ENCODE data around the gene PLEKHF1. TPM values are rescaled to one million over a fixed set of nuclear protein-coding genes. Genes with fewer than 3 reads are reported as not detected.

PLEKHF1 gene
- total RNA-seq, 4 donors from 2014 or later, result 7.4 to 35.9 (median 19.7) TPM

GRCh38 chr19:29697523-29698261 lies 32.4 kb downstream of the PLEKHF1 start:
- no peak overlapping the region for H3K4me3 ChIP-seq
- no peaks in the 10 kb centered on the region for H3K9me3 ChIP-seq
- intact Hi-C loops (cut with DNase I; ENCODE audit: low total_unique reads), result no loop called here
- no peak overlapping the region for H3K27ac ChIP-seq
- DNase-seq, result no peak
- no peaks in the 10 kb centered on the region for H3K27me3 ChIP-seq
- no peak for TF ChIP-seq POLR2A (IDR thresholded peaks at IDR 0.05)
- TF ChIP-seq, protein P1, sequence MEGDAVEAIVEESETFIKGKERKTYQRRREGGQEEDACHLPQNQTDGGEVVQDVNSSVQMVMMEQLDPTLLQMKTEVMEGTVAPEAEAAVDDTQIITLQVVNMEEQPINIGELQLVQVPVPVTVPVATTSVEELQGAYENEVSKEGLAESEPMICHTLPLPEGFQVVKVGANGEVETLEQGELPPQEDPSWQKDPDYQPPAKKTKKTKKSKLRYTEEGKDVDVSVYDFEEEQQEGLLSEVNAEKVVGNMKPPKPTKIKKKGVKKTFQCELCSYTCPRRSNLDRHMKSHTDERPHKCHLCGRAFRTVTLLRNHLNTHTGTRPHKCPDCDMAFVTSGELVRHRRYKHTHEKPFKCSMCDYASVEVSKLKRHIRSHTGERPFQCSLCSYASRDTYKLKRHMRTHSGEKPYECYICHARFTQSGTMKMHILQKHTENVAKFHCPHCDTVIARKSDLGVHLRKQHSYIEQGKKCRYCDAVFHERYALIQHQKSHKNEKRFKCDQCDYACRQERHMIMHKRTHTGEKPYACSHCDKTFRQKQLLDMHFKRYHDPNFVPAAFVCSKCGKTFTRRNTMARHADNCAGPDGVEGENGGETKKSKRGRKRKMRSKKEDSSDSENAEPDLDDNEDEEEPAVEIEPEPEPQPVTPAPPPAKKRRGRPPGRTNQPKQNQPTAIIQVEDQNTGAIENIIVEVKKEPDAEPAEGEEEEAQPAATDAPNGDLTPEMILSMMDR (IDR thresholded peaks at IDR 0.05), result no peak
- H3K4me1 ChIP-seq, result no peaks in the 10 kb centered on the region
- H3K36me3 ChIP-seq, result no peaks in the 10 kb centered on the region

DNA sequence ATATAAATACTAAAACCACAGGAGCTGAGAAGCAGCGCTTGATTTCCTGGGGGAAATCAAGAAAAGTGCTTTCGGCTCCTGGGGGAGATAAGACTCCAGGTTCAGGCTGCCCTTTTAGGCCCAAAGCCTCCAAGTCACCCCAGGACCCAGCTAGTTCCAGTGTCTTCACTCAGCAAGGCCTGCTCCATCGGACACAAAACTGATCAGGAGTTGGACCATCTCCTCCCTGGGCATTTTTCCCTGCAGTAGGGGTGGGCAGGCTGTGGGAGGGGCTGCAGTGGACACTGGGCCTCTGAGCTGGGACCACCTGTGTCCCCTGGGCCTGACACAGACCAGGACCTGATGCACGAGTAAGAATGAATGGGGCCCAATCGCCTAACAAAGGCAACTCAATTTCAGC lies 34.6 kb downstream of the PLEKHF1 start:
- intact Hi-C loops (cut with DNase I; ENCODE audit: low total_unique reads), result no loop called here
- no peaks in the 10 kb centered on the region for H3K36me3 ChIP-seq
- no peak overlapping the region for H3K4me3 ChIP-seq
- TF ChIP-seq, protein P1 (IDR thresholded peaks at IDR 0.05), result no peak
- no peak for TF ChIP-seq POLR2A (IDR thresholded peaks at IDR 0.05)
- H3K27me3 ChIP-seq, result no peaks in the 10 kb centered on the region
- no peak overlapping the region for H3K27ac ChIP-seq
- H3K9me3 ChIP-seq, result no peaks in the 10 kb centered on the region
- DNase-seq, result no peak
- H3K4me1 ChIP-seq, result no peaks in the 10 kb centered on the region

GRCh38 chr19:29700498-29700897 lies 35.2 kb downstream of the PLEKHF1 start:
- TF ChIP-seq, protein P1 (IDR thresholded peaks at IDR 0.05), result no peak
- TF ChIP-seq POLR2A (IDR thresholded peaks at IDR 0.05), result no peak
- Histone ChIP-seq H3K9me3 (no peaks in the 10 kb centered on the region), H3K27ac (no peak overlapping the region), H3K36me3 (no peaks in the 10 kb centered on the region), H3K27me3 (no peaks in the 10 kb centered on the region), H3K4me1 (no peaks in the 10 kb centered on the region), H3K4me3 (no peak overlapping the region)
- intact Hi-C loops (cut with DNase I; ENCODE audit: low total_unique reads), result no loop called here
- DNase-seq, result no peak

- no peak for DNase-seq
- no peaks in the 10 kb centered on the region for H3K4me1 ChIP-seq
- no peak overlapping the region for H3K4me3 ChIP-seq
- TF ChIP-seq, protein P1 (IDR thresholded peaks at IDR 0.05), result no peak
- TF ChIP-seq POLR2A (IDR thresholded peaks at IDR 0.05), result no peak
- H3K27ac ChIP-seq, result no peak overlapping the region
- H3K9me3 ChIP-seq, result no peaks in the 10 kb centered on the region
- no peaks in the 10 kb centered on the region for H3K36me3 ChIP-seq
- no peaks in the 10 kb centered on the region for H3K27me3 ChIP-seq
- intact Hi-C loops (cut with DNase I; ENCODE audit: low total_unique reads), result no loop called here
Measured at GRCh38 chr19:29702161-29702962, 37.1 kb downstream of the PLEKHF1 start.

GRCh38 chr19:29702963-29703320 lies 37.7 kb downstream of the PLEKHF1 start:
- intact Hi-C loops (cut with DNase I; ENCODE audit: low total_unique reads), result no loop called here

More at GRCh38 chr19:29702963-29703320, 37.7 kb downstream of the PLEKHF1 start:
- H3K4me3 ChIP-seq, result no peak overlapping the region
- no peaks in the 10 kb centered on the region for H3K9me3 ChIP-seq
- no peak overlapping the region for H3K27ac ChIP-seq
- no peaks in the 10 kb centered on the region for H3K27me3 ChIP-seq
- TF ChIP-seq, protein P1 (IDR thresholded peaks at IDR 0.05), result no peak
- no peak for TF ChIP-seq POLR2A (IDR thresholded peaks at IDR 0.05)
- no peaks in the 10 kb centered on the region for H3K36me3 ChIP-seq
- no peaks in the 10 kb centered on the region for H3K4me1 ChIP-seq
- DNase-seq, result no peak
